Measurements from ENCODE around the gene SHTN1.

Gene SHTN1

GRCh38 chr10:117016266-117016665 lies 11.3 kb upstream of the SHTN1 start:
- Histone ChIP-seq H3K9me3 (ENCODE audit: control insufficient read depth, insufficient read depth, low read length) (no peaks in the 10 kb centered on the region), H3K27ac (ENCODE audit: low read depth, low read length) (no peak overlapping the region), H3K9me2 (replicated peaks; ENCODE audit: control insufficient read depth, low read length) (no peaks in the 10 kb centered on the region)

GRCh38 chr10:117014835-117015234 lies 9.8 kb upstream of the SHTN1 start:
- Histone ChIP-seq H3K9me2 (replicated peaks; ENCODE audit: control insufficient read depth, low read length) (no peaks in the 10 kb centered on the region), H3K27me3 (ENCODE audit: control insufficient read depth, low read length) (no peaks in the 10 kb centered on the region; the same call in 1 of the 2 replicates), H3K4me2 (ENCODE audit: low read length) (no peak overlapping the region), H4K20me1 (ENCODE audit: control insufficient read depth, insufficient read depth, low read depth, low read length) (no peaks in the 10 kb centered on the region), H3K4me1 (ENCODE audit: control insufficient read depth, low read length) (no peaks in the 10 kb centered on the region), H3K79me2 (ENCODE audit: control insufficient read depth, low read length) (no peaks in the 10 kb centered on the region), H3K4me3 (ENCODE audit: low read length) (no peak overlapping the region), H3F3A (ENCODE audit: control insufficient read depth, insufficient read depth) (no peaks in the 10 kb centered on the region), H3K36me3 (ENCODE audit: control insufficient read depth, low read length) (no peaks in the 10 kb centered on the region), H3K27ac (ENCODE audit: low read depth, low read length) (no peak overlapping the region), H3K9me3 (ENCODE audit: control insufficient read depth, insufficient read depth, low read length) (no peaks in the 10 kb centered on the region)
- TF ChIP-seq CTCF (IDR thresholded peaks at IDR 0.05; ENCODE audit: low read depth, low read length, poor library complexity, severe bottlenecking), result no peak
- TF ChIP-seq EZH2phosphoT487 (IDR thresholded peaks at IDR 0.05; ENCODE audit: borderline replicate concordance, low read length), result no peak

More at GRCh38 chr10:117016266-117016665, 11.3 kb upstream of the SHTN1 start:
- no peak overlapping the region for H3K4me2 ChIP-seq (ENCODE audit: low read length)
- H3K4me1 ChIP-seq (ENCODE audit: control insufficient read depth, low read length), result no peaks in the 10 kb centered on the region
- H3K79me2 ChIP-seq (ENCODE audit: control insufficient read depth, low read length), result no peaks in the 10 kb centered on the region
- H3K27me3 ChIP-seq (ENCODE audit: control insufficient read depth, low read length), result no peaks in the 10 kb centered on the region
- H3K36me3 ChIP-seq (ENCODE audit: control insufficient read depth, low read length), result no peaks in the 10 kb centered on the region
- no peaks in the 10 kb centered on the region for H4K20me1 ChIP-seq (ENCODE audit: control insufficient read depth, insufficient read depth, low read depth, low read length)
- no peak for TF ChIP-seq CTCF (IDR thresholded peaks at IDR 0.05; ENCODE audit: low read depth, low read length, poor library complexity, severe bottlenecking)
- no peak for TF ChIP-seq EZH2phosphoT487 (IDR thresholded peaks at IDR 0.05; ENCODE audit: borderline replicate concordance, low read length)
- H3F3A ChIP-seq (ENCODE audit: control insufficient read depth, insufficient read depth), result no peaks in the 10 kb centered on the region
- H3K4me3 ChIP-seq (ENCODE audit: low read length), result no peak overlapping the region

GRCh38 chr10:117007080-117007479 lies 2.1 kb upstream of the SHTN1 start:
- Histone ChIP-seq H3K36me3 (ENCODE audit: control insufficient read depth, low read length) (no peaks in the 10 kb centered on the region), H3K79me2 (ENCODE audit: control insufficient read depth, low read length) (no peaks in the 10 kb centered on the region), H3K27me3 (ENCODE audit: control insufficient read depth, low read length) (peaks cover 22% of the 10 kb centered on the region), H3K27ac (ENCODE audit: low read depth, low read length) (no peak overlapping the region), H3K4me2 (ENCODE audit: low read length) (no peak overlapping the region), H4K20me1 (ENCODE audit: control insufficient read depth, insufficient read depth, low read depth, low read length) (no peaks in the 10 kb centered on the region), H3K4me3 (ENCODE audit: low read length) (no peak overlapping the region), H3K9me2 (replicated peaks; ENCODE audit: control insufficient read depth, low read length) (no peaks in the 10 kb centered on the region), H3K4me1 (ENCODE audit: control insufficient read depth, low read length) (no peaks in the 10 kb centered on the region; the same call in 1 of the 2 replicates), H3F3A (ENCODE audit: control insufficient read depth, insufficient read depth) (no peaks in the 10 kb centered on the region), H3K9me3 (ENCODE audit: control insufficient read depth, insufficient read depth, low read length) (no peaks in the 10 kb centered on the region)
- TF ChIP-seq CTCF (IDR thresholded peaks at IDR 0.05; ENCODE audit: low read depth, low read length, poor library complexity, severe bottlenecking), result no peak
- no peak for TF ChIP-seq EZH2phosphoT487 (IDR thresholded peaks at IDR 0.05; ENCODE audit: borderline replicate concordance, low read length)

Measured in DOHH2 (cell line).